Dermis blood vessel endothelial cell (primary cell): ENCODE results near the gene GINS2. TPM values are rescaled to one million over a fixed set of nuclear protein-coding genes. Genes with fewer than 3 reads are reported as not detected.
A peak's percentile ranks its signal among the peaks of the same experiment; 100 is the strongest.

Experiments
- DNase-seq: peaks from one replicate; pipeline ENCODE4 v3.0.0; 2010
- total RNA-seq: library from RNA; depleted of rRNA; stranded (reverse); fragments of >200 nt; gene quantifications from 2 replicates; pipeline ENCODE4 v1.2.3, GENCODE V29; 2014

GINS2 gene
- total RNA-seq, 1 donor from 2014 or later = 6.6 TPM

DNA sequence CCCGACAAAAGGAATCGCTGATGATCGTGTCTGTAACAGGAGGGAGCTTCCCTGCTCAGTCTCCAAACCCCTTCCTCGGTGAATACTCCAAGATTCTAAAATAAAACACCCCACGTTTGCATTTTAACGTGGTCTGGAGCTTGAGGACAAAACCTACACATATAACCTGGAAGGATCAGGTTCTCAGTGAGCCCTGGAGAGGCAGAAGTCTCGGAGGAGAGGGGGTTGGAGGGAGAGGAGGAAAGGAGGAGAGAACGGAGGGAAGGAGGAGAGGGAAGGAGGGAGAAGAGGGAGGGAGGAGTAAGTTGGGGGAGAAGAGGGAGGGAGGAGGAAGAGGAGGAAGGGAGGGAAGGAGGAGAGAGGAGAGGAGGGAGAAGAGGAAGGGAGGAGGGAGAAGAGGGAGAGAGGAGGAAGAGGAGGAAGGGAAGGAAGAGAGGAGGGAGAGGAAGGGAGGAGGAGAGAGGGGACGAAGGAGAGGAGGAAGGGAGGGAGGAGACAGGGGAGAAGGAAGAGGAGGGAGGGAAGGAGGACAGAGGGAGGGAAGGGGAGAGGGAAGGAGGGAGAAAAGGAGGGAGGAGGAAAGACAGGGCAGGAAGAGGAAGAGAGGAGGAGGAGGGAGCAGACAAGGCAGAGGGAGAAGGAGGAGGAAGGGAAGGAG lies 27.4 kb upstream of the GINS2 start:
- no peak for DNase-seq

DNA sequence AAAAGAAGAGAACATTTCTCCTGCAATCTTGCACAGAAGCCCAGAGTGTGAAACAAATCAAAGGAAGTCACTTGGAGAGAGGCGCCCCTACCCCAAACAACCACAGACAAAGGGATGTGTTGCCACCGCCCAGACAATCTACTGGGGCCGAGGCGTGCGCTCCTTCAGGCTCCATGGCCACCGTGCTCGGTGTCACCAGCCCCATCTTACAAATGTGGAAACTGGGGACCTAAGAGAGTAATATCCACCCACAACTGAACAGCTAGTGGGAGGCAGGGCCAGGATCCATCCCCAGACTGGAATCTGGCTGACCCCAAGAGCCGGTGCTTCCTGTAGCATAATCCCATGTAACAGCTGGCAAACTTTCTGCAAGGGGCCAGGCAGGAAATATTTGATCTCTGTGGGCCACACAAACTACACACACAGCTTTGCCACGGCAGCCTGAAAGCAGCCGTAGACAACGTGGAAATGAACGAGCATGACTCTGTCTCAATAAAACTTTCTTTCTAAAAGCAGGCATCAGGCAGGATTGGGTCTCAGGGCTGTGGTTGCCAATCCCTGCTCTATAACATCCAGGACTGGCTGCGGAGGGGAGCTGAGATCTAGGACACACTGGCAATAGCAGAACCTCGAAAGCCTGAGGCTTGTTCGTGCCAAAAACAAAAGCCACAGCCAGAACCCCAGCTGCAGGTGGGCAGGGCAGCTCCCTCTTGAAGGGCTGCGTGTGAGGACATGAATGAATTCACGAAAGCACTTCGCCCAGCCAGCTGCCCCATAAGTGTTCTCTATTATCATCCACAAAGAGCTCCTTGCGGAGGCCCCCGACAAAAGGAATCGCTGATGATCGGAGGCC lies 26.6 kb upstream of the GINS2 start:
- peak; percentile 76 for DNase-seq

DNA sequence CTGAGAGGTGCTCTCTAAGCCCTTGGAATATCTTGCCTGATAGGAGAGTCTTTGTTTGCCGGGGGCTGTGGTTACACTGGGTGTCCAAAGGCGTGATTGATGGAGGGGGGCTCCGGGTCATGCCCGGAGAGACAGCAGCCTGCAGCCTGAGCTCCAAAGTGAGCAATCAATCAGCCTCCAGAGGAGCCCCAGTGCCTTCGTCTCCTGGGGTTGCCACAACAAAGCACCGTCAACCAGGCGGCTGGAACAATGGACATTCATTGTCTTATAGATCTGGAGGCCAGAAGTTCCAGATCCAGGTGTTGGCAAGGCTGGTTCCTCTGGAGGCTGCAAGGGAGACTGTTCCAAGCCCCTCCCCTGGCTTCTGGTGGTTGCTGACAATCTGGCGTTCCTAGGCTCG lies 24.0 kb upstream of the GINS2 start:
- DNase-seq = peak; percentile 27

DNA sequence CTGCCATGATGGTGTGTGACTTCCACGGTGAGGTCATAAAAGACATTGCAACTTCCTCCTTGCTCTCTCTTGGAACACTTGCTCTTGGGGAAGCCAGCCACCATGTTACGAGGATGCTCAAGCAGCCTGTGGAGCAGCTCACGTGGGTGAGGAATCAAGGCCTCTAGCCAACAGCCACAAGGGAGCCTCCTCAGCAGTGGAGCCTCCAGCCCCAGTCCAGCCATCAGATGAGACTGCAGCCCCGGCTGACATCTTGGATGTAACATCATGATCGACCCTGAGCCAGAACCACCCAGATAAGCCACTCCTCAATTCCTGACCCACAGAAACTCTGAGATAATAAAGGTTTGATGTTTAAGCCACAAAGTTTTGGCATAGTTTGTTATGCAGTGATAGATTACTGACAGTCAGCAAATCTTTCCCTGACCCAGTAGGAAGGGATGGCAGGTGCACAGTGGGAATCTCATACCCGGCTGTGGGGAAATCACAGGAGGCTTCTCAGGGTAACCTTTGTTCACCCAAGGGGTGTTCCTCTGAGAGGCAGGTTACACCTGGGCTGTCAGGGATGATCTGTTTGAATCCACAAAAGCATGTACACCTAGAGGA lies 23.3 kb upstream of the GINS2 start:
- DNase-seq = no peak

DNA sequence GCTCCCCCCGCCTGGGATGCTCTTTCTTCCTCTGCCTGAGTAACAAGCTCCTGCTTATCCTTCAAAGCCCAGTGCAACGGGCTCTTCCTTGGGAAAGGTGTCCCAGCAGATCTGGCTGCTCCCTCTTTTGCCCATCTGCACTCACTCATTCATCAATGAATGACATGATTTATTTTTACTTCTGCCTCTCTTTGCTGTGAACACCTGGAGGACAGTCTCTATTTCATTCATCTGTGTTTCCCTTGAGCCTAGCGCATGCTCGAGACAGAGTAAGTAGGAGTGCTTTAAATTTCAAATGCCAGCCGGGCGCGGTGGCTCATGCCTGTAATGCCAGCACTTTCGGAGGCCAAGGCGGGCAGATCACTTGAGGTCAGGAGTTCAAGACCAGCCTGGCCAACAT lies 22.0 kb upstream of the GINS2 start:
- no peak for DNase-seq

DNA sequence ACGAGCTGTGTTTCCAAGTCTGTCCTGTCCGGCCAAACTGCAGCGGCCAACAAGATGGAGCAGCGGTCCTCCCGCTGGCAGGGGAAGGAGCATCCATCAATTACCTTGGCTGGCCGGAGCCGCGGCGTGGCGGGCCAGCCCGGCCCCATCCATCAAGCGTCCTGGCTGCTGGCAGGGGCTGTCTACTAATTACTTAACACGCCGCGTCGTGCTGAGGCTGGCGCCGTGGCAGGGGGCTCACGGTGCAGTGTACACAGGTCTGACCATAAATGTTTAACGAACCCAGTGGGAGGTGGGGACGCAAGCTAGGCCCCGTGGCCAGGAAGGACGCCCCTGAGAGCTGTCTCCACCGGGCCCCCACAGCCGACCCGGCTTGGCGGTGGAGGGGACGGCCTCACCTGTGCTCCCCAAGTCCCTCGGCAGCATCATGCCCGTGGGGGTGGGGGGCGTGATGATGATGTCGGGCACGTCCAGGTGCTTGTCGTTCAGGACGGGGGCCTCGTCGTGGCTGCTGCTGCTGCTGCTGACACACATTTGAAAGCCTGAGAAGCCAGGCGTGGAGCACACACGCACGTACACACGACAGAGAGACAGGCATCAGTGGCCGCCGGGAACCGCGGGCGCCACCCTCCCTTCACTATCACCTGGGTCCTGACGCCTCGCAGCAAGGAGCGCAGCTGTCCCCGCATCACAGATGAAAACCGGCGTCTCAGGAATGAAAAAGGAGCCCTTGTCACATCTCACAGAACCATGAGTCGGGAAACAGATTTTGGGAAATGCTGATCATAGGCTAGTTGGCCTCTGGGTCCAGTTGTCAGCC lies 21.2 kb upstream of the GINS2 start:
- no peak for DNase-seq

DNA sequence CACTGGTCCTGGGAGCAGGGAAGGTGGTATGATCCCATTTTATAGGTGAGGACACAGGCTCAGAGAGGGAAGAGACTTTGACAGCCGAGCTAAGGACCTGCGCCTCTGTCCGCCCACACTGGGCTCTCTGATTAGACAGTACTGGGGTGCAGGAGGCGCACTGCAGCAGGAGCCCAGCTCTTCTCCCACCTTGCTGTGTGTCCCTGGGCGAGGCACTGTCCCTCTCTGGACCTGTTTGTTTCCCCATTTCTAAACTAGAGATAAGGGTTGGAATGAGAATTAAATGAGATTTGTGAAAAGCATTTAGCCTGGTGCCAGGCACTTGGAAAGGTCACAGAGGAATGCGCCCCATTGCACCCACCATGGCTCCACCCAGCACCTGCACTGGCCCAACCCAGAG lies 19.6 kb upstream of the GINS2 start:
- DNase-seq = no peak

DNA sequence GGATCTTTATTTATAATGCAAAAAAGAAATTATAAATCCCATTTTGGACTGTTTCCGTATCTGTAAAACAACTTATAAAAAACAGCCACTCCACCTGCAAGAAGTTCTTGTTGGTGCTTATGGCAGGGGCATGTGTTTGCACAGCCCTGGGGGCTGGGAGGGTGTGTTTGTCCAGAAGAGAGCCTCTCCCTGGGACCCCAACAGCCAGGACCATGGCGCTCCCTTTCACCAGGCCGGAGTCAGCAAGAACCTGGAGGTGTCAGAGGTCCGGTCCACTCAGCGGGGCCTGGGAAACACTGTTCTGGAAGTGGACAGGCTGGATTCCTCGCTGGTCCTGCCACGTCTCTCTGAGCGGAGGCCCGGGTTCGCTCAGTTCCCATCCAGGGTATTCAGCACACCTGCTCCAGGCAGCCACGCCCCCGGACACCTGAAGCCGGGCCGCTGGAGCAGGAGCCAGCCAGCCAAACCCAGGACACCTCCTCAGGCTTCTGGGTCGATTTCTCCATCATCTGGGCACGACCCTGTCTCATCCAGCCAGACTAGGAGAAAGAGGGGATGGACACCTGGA lies 18.9 kb upstream of the GINS2 start:
- no peak for DNase-seq

DNA sequence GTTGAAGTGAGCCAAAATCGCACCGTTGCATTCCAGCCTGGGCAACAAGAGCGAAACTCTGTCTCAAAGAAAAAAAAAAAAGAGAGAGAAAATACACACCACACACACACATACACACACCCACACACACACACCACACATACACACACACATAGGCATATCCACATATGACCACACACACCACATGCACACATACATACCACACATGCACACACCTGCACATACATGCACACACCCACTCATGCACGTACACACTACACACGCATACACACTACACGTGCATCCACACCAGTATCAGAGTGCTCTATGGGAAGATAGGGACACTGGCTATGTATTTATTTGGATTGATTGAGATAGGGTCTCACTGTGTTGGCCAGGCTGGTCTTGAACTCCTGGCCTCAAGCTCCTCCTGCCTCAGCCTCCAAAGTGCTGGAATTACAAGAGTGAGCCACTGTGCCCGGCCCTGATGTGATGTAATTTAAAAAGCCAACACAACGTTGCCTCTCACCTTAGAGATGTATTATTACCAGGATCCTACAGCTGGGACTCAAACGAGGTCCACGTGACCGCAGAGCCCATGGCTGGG lies 17.8 kb upstream of the GINS2 start:
- no peak for DNase-seq

DNA sequence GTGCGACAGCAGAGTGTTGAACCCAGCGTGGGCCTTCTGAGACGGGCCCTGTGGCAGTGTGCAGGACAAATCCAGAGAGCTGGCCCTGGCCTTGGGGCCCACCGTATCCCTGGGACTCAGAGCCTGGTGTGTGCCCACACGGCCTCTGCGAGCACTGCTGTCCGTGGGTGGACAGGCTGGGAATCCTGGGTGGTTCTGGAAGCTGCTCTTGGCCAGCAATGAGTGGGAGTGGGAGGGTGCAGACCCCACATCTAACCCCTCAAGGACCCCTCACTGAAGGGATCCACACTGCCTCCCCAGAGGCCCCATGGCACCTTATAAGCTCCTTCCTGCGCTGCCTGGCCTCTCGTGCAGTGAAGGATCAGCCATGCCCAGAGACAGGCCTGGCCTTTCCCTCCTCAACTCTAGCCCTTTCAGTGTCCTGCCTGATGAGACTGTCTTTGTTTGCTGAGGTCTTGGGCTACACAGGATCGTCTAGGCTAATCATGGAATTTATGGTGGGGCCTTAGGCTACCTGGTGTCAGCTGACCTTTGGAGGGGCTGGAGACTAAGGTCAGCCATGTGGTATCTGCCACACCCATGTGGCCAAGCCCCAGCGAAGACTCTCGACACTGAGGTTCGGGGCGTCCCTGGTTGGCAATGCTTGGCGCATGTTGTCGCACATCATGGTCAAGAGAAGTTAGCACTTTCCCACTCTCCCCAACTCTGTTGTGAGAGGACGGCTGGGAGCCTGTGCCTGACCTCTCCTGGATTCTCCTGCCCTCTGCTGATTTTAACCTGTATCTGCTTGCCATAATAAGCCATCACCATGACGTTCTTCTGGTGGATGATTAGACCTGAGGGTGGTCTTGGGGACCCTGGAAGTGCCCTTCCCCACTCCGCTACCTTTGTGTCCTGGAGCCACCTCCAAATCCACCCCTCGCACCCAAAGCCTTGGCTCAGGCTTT lies 16.4 kb upstream of the GINS2 start:
- DNase-seq = no peak

DNA sequence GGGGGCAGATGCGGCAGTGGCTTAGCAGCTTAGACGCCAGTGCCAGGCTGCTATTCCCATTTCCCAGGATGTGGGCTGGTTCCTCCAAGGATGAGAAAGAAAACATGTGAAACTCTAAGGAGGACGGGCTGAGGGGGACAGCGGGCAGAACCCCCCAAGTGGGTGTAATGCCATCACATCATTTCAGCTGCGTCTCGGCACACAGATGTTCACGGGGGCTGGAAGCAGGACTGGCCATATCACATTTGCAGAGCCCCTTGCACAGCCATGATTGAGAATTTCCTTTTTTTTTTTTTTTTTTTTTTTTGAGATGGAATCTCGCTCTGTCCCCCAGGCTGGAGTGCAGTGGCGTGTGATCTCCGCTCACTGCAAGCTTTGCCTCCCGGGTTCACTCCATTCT lies 15.3 kb upstream of the GINS2 start:
- no peak for DNase-seq

DNA sequence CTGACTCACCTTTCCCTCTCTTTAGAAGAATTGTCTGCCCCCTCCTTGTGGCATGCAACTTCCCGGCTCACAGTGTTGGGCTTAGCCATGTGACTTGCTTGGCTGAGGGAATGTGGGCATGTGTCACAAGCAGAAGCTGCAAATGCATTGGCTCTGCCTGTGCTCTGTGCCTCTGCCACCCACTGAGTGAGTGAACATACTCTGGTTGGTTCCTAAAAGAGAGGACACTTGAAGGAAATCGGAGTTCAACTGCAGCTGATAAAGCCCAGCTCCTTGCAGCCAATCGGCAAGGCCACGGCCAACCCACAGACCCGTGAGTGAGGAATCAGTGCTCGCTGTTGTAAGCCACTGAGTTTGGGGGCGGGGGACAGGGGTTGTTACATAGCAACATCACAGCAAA lies 10.9 kb upstream of the GINS2 start:
- DNase-seq = peak; percentile 24

DNA sequence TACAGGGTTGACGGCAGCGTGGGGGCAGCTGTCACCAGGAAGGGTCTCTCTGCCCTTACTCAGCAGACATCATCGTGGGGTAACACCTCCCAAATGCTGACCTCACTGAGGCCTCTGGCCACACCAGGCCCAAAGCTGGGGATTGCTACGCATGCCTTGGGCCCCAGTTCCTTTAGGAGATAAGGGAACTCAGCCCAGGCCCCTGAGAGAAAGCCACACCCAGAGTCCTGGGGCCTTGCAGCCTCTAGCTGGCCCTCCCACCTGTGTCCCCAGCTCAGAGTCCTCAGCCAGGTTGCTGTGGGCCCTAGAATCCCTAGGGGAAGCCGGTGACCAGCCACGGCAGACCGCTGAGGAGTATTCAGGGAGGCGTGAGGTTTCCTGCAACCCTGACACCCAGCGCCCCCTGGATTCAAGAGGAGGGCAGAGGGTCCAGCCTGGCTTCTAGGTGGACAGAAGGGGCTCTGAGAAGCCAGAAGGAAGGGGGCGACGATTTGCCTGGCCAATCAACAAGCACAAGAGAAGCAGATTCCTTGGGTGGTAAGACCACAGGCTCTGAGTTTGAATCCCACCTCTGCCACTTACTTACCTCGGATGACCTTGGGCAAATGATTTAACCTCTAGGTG lies 10.3 kb upstream of the GINS2 start:
- DNase-seq = no peak

DNA sequence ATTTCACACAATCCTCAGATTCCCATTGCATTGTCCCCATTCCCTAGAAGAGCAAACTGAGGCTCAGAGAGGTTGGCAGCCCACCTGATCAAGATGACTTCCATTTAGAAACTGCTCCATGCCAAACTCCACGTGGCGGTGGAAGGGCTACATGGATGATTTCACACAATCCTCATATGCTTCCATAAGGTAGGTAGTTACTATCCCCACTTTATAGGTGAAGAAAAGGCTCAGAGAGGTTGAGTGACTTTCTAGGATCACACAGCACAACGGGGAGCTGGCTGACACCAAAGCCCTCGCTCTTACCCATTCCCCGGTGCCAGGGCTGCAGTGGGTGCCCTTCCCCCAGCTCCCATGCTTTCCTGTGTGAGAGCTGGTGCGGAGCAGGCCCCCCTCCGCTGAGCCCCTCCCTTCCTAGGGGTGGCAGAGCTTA lies 9.7 kb upstream of the GINS2 start:
- DNase-seq = no peak

DNA sequence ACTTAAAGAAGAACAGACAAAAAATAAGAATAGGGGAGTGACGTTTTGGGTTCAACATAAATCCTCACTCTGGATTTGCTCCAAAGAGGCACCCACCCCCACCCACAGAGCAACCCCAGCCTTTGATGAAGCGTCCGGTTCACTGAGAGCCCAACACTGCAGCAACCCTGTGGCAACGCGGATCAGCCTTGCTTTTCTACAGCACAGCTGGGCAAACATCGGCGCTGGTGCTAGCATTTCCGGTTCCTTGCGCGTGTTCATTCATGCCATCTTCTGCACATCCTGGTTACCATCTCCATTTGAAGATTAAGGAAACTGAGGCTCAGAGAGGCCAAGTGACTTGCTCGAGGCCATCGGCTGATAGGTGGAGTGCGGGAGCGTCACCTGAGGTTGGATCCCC lies 8.7 kb upstream of the GINS2 start:
- DNase-seq = no peak

DNA sequence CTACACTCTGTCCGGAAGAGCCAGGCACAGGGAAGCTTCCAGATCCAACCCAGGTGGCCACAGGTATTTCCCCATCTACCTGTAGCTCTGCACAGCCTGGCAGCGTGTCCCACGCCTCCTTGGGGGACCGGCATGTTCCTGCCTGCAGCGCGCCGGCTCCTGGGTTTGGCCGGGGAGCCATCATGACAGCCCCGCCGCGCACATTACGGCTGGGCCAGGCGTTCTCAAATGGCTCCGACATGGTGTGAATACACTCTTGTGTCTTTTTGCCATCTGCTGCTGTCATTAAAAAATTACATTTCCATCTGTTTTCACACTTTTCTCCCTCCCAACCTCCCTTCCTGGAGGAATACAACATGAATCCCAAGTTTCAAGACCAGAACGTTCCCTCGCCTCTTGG lies 8.0 kb upstream of the GINS2 start:
- DNase-seq = no peak

DNA sequence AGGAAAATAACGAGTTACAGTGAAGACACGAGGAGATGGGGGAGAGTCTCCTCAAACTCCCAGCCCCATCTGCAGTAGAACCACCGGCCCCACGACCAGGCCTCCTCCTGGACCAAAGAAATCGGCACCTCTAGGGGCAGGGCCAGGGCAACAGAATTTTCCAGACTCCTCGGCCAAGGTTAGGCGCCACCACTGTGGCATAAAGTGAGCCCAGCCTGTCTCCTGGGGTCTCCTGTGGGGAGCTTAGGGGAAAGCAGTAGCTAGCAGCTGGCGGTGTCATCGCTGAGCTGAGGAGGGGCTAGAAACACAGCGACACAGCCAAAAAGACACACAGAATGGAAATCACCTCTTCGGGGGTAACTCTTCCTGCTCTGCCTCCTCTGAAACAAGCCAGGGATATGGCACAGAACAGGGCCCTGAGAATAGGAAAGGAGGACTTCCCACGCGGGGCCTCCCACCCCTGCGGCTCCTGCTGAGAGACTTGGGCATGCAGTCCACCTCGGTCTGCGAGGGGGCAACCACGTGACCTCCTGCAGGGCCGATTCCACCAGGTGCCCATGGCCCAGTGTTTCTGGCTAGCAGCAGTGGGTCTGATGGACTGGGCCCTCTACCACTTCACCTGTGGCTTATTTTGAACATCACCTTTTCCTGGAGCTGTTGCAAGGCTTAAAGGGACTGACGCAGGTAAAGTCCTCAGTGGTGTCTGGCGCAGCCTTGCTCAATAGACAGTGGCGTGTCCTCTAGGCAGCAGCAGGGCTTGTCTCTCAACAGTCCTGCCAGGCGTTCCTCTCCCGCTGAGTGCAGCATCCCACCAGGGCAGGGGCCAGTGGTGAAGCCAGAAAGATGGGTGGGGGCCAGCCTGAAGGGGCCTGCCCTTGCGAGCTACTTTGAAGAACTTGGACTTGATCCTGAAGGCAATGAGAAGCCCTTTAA lies 6.7 kb upstream of the GINS2 start:
- no peak for DNase-seq

DNA sequence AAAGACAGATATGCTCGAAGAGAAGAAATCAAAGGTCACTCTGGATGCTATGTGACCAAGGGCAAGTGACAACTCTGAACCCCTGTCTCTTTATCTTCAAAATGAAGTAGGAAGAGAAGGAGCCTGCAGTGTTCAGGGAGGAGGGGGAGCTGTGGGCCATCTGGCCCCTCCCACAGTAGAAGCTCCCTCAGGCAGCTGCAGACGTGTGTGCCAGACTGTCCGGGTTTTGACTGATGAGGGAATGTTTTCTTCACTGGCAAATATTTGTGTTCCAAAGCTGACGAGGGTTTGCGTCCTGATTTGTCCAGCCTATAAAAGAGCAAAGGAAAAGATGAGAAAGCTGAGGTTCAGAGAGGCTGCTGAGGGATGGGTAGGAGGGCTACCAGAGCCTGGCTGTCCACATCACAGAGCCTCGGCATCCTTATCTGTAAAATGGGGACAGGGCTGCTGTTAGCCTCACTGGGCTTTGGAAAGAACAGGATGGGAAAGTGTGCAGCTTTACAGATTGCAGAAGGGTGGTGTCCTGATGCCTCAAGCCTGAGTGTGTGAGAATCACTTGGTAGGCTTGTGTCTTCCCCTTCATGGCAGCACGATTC lies 1.8 kb upstream of the GINS2 start:
- DNase-seq = no peak

DNA sequence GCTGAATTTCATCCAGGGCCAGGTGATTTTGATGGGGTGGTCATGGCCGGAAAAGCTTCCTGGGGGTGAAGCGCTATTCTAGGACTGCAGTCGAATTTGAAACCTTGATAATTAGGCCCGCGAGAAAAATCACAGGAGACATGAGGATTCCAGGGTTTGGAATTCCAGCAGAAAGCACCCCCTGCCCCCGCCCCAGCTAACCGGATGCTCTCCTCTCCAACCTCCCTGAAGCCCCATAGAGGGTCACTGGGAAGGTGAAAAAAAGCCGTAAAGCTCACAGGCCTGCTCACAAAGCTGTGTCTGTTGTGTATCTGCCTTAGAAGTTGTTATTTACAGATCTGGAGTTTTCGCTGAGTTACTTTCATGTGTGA lies 1.2 kb upstream of the GINS2 start:
- no peak for DNase-seq
